SKM-1 (cell line): Measurements from ENCODE around the gene BEND6.

Source experiments
- DNase-seq: peaks from one replicate; lab custom pipeline; 2025; ENCODE audit not compliant: unreplicated experiment; lab: John Stamatoyannopoulos, UW

The BEND6 gene, protein sequence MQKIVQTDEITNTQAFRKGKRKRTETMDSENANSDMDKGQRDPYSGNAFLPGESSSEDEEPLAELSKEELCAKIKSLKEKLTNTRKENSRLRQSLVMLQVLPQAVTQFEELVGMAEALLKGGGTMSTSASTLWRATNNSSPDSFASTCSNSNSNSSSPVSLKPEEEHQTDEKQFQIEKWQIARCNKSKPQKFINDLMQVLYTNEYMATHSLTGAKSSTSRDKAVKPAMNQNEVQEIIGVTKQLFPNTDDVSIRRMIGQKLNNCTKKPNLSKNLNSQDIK

DNA sequence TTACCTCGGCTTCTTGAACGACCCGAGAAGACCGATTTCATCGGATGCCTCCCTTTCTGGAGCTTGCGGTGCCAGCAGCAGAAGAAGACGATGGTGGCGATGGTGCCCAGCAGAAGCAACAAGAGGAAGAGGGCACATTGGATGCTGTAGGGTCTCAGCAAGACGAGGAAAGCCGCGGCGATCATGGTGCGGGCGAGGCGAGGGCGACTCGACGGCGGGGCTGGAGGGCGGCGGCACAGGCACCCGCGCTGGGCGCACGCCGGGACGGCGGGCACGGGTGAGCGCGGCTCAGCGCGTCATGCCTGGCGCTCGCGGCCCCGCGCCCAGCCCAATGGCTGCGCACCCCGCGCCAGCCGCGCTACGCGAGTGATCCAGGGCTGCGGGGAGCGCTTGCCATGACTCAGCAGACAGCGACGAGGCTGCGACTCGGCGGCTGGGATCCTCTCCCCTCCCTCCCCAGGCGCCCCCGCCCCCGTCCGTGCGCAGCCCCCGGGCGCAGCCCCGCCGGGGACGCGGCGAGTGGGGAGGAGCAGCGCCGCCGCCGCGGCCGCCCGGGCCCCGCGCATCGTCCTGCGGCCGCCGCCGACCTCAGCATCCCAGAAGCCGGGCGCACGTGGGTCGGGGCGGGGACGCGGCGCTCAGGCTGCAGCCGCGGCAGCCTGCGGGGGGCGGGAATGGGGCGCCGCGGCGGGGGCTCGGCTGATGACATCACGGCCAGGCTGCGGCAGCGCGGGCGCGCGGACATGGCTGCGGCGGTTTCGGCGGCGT lies at the start of gene BEND6:
Gene BEND6 (plus strand): TSS at position 705 of the 768 bp plus-strand sequence. CDS start 26,704 bp downstream, outside the sequence.
- DNase-seq, result peak; percentile 76

DNA sequence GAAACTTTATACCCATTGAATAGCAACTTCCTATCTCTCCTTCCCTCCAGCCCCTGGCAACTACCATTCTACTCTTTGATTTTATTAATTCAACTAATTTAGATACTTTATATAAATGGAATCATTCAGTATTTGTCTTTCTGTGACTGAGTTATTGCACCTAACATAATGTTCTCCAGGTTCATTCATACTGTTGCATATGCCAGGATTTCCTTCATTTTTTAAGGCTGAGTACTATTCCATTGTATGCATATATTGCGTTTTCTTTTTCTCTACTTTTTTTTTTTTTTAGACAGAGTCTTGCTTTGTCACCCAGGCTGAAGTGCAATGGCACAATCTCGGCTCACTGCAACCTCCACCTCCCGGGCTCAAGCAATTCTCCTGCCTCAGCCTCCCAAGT lies 49.5 kb upstream of the BEND6 start:
- no peak for DNase-seq

DNA sequence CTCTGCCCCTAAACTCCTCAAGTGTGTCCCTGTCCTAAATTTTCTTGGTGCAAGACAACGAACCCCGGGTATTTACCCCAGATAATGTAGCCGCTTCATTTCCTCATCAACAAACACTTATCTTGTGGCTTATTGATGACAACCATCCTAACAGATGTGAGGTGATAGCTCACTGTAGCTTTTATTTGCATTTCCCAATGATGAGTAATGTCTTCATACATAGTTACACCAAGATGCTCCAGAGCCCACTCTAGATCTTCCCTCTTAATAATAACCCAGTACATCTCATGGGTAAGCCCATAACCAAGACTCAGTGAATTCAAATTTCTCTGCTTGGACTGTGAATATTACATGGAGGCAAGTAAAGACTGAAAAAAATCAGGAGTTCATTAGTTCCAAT lies 48.2 kb upstream of the BEND6 start:
- DNase-seq, result no peak

DNA sequence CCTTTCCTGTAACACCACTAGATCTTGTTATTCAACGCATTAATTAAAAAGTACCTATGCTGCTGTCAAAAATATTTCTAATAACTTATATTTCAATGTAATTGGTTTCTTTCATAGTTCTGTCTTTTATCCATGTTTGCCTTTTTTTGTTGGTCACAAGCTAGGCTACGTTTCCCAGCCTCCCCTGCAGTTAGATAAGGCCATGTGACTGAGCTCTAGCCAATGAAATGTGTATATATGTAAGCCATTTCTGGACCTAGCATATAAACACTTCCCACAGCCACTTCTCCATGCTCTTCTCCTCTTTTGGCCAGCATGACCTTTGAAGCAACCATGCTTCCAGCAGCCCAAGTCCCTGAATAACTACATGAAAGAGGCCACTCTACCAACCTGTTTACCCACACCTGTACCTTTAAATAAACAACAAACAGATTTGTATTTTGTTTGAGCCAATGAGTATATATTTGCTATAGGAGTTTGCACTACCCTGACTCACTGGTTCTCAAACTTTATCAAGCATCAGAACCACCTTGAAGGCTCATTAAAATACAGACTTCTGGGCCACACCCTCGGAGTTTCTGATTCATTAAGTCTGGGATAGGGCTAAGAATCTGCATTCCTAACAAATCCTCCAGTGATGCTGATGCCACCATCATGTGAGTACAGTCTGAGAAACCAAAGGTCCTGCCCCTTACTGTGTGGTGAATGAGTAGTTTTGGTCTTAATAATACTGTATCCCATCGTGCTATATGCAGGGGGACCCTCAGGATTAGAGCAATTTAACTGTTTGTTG lies 45.6 kb upstream of the BEND6 start:
- DNase-seq, result no peak

DNA sequence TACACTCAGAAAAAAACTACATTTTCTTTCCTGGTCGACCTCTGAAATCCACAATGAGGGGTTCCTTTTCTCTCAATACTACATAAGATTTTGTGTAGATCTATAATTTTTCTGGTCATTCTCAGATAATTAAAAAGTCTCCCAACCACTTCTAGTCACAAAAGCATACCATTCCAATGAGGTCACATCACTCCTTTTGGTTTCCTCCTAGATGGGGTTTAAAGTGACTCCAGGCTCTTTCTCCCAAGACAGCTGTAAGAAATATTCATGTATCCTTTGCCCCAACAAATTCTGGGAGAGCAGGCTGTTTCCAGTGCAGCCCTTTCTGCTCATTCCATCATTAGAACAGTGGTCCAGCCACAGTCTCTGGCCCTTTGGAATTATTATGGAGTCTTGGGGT lies 43.1 kb upstream of the BEND6 start:
- DNase-seq, result no peak

DNA sequence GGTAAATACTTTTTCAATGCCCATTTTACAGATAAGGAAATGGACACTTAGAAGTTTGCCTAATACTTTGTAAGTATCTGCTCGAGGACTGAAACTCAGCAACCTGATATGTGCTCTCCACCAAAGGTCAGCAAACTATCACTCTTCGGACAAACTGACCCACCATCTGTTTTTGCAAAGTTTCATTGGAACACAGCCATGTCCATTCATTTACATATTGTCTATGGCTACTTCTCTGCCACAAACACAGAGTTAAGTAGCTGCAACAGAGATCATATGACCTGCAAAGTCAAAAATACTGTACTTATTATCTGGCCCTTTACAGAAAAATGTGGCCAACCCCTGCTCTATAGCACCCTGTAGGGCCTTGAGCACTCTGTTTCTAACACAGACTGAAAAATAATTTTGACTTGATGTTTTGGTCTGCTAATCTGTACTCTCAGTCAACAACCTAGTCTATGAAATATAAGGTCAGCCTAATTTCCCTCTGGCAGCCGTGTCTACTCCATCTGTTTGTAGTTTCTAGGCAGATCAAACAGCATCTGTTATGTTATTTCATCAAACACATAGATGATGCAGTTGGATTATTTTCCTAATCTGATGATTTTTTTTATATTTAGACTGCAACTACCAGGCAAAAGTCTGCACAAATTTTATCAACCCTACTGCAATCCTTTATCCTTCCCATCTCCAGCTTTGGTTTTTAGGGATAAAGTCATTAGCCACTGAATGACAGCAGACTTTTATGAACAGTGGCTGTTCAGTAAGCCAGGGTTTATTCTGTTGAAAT lies 41.4 kb upstream of the BEND6 start:
- no peak for DNase-seq

DNA sequence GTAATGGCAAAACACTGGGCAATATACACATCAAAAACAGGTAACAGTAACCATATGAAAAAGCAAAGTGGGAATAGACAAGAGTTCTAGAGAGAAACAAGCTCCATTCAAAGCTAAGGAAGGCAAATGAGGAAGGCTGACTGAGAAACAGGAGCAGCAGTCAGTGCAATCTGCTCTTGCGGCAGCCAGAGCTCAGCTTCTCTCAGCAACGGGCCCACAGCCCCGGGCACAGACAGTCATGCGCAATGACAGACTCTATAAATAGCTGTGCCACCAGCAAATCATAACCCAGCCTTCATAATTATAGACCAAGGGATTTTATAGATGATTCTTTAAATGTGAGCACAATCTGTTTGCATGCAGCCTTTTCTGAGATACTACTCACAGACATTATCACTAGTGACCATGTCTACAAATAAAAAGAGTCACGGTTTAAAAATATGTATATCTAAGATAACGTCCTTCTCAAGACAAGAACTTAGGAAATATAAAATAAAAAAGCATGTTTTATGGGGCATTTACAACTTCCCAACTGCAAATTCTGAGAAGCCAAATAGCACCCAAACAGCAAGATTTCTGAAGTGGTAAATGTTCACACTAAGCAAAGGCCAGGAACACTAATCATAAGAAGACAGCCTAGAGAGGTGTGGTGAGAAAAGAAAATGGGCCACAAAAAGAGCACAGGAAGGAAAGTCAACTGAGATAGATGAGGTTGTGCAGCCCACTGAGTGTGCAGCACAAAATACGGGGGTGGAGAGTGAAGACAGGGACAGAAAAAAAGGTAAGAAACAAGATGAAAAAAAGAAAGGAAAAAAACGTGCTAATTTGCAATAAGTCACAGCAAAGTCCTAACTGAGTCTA lies 39.9 kb upstream of the BEND6 start:
- DNase-seq, result peak; percentile 62

DNA sequence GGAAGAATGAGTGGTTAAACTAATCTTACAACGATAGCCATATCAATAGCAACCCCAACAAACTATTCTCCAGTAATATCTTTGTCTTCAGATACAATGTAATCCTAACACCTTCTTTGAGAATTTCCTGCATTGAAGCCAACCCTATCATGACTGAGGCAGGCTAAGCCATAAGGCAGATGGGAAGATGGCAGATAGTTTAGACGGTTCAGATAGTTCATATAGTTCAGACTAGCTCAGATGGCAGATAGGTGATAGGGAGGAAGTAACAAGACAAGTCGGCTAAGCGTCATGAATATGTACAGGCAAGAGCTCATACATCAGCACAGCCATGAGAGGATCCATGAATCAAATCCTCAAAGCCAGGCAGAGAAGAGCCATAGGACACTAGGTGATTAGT lies 39.1 kb upstream of the BEND6 start:
- DNase-seq, result no peak

DNA sequence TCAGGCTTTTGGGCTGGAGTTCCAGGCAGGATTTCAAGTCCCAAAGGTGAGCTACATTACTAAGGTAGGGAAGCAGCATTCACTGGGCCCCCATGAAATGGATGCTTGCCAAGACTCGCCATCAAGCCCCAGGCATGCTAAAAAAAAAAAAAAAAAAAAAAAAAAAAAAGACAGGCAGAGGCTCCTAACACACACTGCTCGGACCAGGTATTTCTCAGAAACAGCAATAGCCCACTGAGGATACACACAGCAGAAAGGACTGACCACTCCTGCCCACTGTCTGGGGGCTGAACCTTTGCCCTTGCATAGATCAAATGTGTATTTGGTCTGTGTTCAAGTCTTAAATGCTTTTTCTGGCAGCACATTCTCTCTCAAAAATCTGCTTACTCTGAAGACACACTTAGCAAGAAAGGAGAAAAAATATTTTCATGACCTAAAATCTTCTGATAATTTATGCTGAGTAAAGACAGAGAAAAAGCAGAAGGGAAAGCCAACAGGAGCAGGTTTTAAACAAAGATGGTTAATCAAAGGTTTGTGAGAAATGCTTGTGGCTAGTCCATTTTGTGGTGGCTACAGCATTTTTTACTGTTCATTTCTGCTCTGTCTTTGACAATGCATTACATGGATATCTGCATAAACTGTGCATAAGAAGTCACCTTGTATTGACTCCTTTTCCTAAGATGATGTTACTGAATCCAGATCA lies 37.9 kb upstream of the BEND6 start:
- DNase-seq, result no peak

DNA sequence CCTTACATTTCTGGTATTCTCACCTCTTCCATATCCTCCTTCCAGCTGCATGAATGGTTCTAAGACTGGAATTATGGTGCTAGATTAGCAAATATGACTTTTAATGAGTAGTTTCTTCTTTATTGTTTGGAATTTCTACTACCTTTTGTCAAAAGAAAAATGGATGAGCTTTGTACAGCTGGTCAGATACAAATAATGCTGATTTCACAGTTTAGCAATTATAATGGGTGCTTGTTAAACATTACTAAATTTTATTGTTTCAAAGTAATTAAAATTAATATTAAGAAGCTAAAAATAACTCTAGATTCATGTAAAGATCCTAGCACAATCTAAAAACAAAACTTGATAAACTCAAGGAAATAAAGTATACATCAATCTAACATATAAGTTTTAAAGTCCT lies 32.3 kb upstream of the BEND6 start:
- no peak for DNase-seq

DNA sequence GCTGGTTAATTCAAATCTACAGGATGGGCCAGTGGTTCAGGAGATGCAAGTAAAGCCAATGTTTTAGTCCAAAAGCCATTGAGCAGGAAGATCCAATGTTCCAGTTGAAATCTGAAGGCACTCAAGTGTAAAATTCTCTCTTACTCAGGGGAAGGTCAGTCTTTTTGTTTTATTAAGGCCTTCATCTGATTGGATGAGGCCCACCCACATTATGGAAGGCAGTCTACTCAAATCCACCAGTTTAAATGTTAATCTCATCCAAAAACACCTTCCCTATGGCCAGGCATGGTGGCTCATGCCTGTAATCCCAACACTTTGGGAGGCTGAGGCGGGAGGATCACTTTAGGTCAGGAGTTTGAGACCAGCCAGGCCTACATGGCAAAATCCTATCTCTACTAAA lies 31.3 kb upstream of the BEND6 start:
- DNase-seq, result no peak

DNA sequence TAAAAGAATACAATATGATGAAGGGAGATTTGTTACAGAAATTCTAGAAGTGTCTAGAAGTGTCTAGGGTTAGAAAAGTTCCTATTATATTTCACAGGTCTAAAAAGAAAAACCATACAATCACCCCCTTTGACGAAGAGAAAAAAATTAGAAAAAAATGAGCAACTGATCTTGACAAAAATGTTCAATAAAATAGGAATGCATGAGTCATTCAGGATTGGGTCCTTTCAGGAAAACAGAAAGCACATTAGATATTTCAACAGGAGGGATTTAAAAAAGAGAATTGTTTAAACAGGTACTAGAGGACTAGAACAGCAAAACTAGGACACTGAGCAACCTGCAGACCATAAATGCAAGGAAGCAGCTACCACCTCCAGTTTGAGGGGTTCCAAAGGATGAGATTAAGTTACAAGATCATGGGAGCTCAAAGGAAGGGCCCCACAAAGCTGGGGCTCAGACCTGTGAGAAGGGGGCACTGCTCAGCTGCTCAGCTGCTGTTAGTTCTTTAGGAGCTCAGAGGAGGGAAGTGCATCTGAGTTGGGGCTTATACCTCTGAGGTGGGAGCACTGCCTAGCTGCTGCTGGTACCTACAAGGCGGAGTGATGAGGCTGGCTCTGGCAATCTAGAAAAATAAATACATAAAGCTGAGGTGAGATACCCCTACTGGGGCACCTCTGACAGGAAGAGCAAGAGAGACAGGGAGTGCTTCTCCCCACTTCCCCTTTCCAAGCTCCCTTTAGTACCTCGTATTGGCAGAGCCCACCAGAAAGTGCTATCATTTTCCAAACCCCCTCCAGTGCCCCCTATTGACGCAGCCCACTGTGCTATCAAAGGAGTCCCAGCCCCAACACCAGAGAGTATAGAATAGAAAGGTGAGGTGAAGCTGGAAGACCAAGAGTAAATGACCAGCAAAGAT lies 27.1 kb upstream of the BEND6 start:
- no peak for DNase-seq

DNA sequence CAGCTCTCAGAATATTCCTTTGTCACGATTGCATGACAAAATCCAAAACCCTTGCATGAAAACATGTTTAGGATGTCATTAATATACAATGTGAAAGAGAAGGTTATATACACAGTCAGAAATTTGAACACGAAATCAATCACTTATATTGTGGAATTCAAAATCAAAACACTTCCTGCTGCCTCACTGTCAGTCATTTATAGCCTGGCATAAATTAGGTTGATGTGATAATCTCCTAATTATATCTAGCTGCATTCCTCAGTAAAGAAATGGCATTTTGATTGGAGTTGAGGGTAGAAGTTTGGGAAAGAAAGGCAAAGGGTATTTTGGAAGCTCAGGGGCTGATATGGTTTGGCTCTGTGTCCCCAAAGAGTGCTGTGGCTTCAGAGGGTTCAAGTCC lies 24.1 kb upstream of the BEND6 start:
- DNase-seq, result no peak

DNA sequence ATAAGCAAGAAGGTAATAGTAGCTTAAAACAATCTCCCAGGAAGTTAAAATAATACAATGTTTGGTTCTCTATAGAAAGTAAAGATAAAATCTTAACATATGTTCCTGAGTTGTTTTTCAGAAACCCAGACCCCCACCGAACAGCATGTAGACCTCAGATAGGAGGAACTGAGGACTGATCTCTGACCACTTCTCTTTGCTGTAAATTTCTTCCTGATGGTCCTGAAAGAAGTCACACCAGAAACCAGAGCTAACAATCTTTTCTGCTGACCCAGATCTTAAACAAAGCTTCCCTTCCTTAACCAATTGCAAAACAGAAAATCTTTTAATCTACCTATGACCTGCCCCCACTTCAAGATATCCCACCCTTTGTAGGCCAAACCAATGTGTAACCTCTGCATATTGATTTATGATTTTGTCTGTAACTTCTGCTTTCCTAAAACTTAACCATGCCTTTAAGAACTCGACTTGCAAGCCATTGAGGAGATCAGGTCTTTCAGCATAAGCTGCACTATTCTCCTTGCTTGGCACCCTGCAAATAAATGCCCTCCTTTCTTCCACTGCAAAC lies 21.9 kb upstream of the BEND6 start:
- no peak for DNase-seq

DNA sequence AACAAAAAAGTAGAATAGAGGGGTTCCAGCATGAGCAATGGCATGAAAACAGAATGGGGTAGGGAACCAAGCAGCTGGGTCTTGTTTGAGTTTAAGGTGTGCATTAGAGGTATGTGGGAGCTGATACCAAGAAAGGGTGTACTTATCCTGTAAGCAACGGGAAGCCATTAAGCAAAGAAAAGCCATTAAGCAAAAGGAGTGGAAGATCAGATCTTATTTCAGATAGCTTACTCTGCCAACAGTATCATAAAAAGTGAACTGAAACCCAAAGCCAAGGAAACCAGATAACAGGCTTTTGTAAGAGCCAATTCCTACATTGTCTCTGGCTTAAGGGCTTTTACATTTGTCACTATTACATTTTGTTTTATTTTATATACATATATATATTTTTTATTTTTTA lies 21.3 kb upstream of the BEND6 start:
- DNase-seq, result no peak

DNA sequence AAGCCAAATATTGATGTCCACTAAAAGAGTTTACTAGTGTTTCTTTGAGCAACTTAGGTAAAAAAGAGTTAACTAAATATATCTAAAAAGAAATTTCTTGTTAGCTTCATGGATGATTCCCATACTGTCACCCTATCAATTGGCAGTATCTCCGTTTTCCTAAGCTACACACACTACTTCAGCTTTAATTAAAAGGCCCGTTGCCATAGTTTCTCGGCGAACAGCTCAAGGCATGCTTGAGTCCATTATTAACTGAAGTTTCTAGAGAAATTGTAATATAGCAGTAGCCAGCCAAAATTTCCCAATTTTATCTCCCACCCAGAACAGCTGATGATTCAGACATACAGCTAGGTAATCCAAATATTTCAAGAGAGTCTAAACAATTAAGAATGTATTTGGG lies 20.0 kb upstream of the BEND6 start:
- DNase-seq, result no peak

DNA sequence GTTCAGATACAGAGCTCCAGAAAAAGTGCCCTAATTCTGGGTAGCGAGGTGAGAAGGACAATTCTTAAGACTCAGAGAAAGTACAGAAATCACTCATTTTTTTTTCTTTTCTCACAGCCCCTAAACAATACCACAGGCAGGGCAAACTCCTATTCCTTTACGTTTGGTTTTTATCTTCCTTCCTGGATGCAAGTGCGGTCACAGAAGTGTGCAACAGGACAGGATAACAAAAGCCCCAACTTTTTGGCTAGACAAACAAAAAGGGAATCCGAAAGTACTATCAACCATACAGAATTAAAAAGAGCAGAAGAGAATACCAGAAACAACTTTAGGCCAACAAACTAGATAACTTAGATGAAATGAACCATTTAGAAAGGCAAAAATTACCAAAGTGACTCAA lies 18.4 kb upstream of the BEND6 start:
- no peak for DNase-seq

DNA sequence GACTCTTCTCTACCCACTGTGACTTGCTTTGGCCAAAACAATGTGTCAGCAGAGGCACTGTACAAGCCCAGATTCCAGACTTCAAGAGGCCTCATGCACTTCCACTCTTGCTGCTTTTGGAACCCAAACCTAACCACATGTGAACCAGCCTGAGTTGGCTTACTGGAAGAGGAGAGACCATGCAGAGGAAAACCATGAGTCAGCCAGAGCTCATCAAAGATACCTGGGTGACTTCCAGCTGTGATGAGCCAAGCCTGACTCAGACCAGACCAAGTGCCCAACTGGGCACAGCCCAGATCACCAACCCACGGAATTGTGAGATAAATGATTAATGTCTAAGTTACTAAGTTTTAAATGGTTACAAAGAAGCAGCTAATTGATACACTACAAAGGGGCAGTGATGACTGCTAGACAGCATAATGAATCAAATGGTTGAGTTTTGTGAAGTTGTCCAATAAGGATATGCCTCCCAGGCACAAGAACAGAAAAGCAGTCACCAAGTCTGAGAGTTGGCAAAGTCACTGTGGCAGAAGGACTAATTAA lies 16.2 kb upstream of the BEND6 start:
- DNase-seq, result no peak
